IPS-15b (cell line): ENCODE measurements around the gene BATF.

ENCODE experiments used
- H3K27me3 ChIP-seq: one replicate; pipeline ENCODE4 v1.6.1; 2013; ENCODE audit warnings: low read length; ENCODE audit not compliant: control insufficient read depth, insufficient read depth
- H3K36me3 ChIP-seq: one replicate; pipeline ENCODE4 v1.6.1; 2013; ENCODE audit warnings: low read length; ENCODE audit not compliant: control insufficient read depth, insufficient read depth
- H3K4me1 ChIP-seq: one replicate; pipeline ENCODE4 v1.6.1; 2013; ENCODE audit warnings: mild to moderate bottlenecking, low read length; ENCODE audit not compliant: control insufficient read depth, insufficient read depth
- H3K4me3 ChIP-seq: one replicate; pipeline ENCODE4 v1.5.1; 2013; ENCODE audit warnings: low read depth, low read length
- H3K9ac ChIP-seq: one replicate; pipeline ENCODE4 v1.6.1; 2013; ENCODE audit warnings: low read depth, mild to moderate bottlenecking, low read length
- H3K9me3 ChIP-seq: one replicate; pipeline ENCODE4 v1.6.1; 2013; ENCODE audit warnings: mild to moderate bottlenecking, low read length; ENCODE audit not compliant: control insufficient read depth, insufficient read depth

BATF gene

DNA sequence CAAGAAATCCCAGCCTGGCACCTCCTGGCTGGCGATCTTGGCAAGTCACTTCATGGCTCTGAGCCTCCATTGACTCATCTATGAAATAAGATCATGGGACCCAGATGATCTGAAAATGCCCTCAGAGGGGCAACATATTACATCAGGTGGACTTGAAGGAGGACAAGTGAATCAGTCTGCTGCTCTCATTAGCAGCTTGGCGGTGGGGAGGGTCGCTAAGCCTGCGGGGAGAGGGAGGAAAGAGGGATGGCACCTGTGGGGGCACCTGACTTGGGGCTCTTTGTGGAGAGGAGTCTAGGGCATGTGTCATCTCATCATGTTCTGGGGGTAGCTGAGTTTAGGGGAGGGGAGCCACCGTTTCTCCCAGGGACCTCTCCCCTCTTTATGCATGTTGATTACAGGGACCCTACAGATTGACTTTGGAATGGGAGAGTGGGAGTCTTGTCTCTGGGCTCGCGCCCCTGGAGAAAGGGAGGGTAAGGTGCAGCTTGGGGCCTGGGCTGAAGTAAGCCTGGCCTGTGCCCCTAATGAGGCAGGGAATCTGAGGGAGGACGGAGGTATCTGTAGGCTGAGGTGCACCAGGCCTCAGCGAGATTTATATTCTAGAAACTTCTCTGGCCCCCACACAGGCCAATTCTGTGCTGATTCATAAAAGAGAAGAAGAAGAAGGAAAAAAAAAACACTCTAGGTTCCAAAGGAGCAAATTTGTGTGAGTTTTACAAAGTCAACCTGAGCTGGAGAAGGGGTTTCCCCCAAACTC is 29.3 kb upstream of the BATF start:
- Histone ChIP-seq H3K4me1 (no peaks in the 10 kb centered on the region), H3K36me3 (peaks cover 2% of the 10 kb centered on the region), H3K9me3 (no peaks in the 10 kb centered on the region), H3K4me3 (no peak overlapping the region), H3K27me3 (no peaks in the 10 kb centered on the region), H3K9ac (no peak overlapping the region)

DNA sequence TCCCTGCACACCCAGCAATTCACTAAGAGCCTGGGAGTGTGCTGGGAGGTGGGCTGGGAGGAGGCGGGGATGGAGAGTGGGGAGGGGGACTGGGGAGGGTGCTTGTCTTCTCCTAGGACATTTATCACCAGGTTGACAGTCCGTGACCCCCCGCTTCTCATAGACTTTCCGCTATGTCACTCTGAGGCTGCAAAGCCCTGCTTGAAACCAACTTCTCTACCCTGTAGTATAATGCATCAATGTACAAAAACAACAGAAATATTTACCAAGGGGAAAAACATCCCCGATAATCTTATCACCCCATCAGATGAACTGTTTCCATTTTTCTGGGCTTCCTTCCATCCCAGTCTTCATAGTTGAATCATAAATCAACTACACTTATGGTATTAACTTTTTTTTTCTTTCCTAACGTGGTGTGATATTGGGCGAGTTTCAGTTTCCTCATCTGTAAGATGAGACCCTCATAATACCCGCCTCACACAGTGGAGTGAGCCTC is 28.6 kb upstream of the BATF start:
- no peaks in the 10 kb centered on the region for H3K4me1 ChIP-seq
- peaks cover 2% of the 10 kb centered on the region for H3K36me3 ChIP-seq
- H3K9ac ChIP-seq: no peak overlapping the region
- no peaks in the 10 kb centered on the region for H3K9me3 ChIP-seq
- no peaks in the 10 kb centered on the region for H3K27me3 ChIP-seq
- H3K4me3 ChIP-seq: no peak overlapping the region

GRCh38 chr14:75494896-75495295 is 27.4 kb upstream of the BATF start:
- Histone ChIP-seq H3K9me3 (no peaks in the 10 kb centered on the region), H3K4me3 (no peak overlapping the region), H3K9ac (no peak overlapping the region), H3K27me3 (no peaks in the 10 kb centered on the region), H3K36me3 (peaks cover 2% of the 10 kb centered on the region), H3K4me1 (no peaks in the 10 kb centered on the region)

GRCh38 chr14:75495399-75495798 is 26.9 kb upstream of the BATF start:
- H3K4me1 ChIP-seq: no peaks in the 10 kb centered on the region
- H3K9me3 ChIP-seq: no peaks in the 10 kb centered on the region
- H3K27me3 ChIP-seq: no peaks in the 10 kb centered on the region
- H3K9ac ChIP-seq: no peak overlapping the region
- H3K36me3 ChIP-seq: peaks cover 2% of the 10 kb centered on the region
- H3K4me3 ChIP-seq: no peak overlapping the region

- Histone ChIP-seq H3K36me3 (peaks cover 2% of the 10 kb centered on the region), H3K27me3 (no peaks in the 10 kb centered on the region), H3K4me3 (no peak overlapping the region)
These were observed 26.4 kb upstream of the BATF start for GRCh38 chr14:75495882-75496281.

DNA sequence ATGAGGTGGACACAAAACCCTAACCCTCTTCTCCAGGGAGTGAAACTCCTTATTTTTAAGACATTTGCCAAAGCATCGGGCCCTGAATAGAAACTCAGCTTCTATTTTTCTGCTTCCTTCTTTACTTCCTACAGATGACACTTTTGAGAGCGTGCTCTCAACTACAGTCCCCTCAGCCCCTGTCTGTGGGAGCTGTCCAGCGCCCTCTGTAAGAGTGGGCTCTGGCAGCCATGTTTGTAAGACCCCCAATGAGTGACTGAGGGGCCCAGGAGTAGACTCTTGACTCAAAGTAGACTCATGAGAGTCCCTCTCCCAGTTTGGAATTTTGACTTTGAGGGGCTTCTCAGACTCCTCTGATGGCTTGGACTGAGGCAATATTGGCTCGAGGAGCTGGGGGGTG is 25.5 kb upstream of the BATF start:
- Histone ChIP-seq H3K27me3 (no peaks in the 10 kb centered on the region), H3K4me1 (no peaks in the 10 kb centered on the region), H3K36me3 (peaks cover 2% of the 10 kb centered on the region), H3K4me3 (no peak overlapping the region), H3K9ac (no peak overlapping the region), H3K9me3 (no peaks in the 10 kb centered on the region)

More at GRCh38 chr14:75495882-75496281, 26.4 kb upstream of the BATF start:
- H3K9ac ChIP-seq: no peak overlapping the region
- H3K9me3 ChIP-seq: no peaks in the 10 kb centered on the region
- no peaks in the 10 kb centered on the region for H3K4me1 ChIP-seq

DNA sequence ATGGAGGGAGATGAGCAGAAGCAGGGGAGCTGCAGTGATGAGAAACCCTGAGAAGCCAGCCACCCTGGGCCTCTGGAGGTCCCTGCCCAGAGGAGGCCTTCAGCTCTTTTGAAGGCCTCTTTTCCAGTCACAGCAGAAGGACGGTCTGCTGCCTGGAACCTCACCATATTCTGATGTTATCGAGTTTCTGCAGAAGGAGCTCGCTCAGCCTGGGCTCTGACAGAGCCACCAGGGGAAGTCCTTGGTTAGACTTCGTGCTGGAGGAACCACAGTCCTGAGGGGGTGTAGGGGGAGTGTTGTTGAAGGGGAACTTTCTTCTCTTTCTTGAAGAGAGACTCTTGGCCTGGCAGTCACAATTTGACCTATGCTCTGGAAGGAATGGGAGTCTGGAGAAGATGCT is 25.1 kb upstream of the BATF start:
- Histone ChIP-seq H3K27me3 (no peaks in the 10 kb centered on the region), H3K9ac (no peak overlapping the region), H3K36me3 (peaks cover 2% of the 10 kb centered on the region), H3K9me3 (no peaks in the 10 kb centered on the region), H3K4me3 (no peak overlapping the region), H3K4me1 (no peaks in the 10 kb centered on the region)

DNA sequence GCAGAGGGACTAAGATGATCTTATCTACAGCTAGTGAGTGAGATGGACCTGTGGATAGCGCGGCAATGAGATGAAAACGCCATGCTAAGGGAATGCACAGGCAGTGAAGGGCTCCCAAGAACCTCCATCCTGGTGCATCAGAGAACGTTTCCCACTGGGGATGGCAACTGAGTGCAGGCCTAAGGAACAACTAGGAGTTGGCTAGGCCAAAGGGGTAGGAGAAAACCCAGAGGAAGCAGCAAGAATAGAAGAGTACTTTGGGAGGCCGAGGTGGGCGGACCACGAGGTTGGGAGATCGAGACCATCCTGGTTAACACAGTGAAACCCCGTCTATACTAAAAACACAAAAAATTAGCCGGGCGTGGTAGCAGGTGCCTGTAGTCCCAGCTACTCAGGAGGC is 24.6 kb upstream of the BATF start:
- Histone ChIP-seq H3K9ac (no peak overlapping the region), H3K4me3 (no peak overlapping the region), H3K36me3 (peaks cover 2% of the 10 kb centered on the region), H3K4me1 (no peaks in the 10 kb centered on the region), H3K9me3 (no peaks in the 10 kb centered on the region), H3K27me3 (no peaks in the 10 kb centered on the region)

DNA sequence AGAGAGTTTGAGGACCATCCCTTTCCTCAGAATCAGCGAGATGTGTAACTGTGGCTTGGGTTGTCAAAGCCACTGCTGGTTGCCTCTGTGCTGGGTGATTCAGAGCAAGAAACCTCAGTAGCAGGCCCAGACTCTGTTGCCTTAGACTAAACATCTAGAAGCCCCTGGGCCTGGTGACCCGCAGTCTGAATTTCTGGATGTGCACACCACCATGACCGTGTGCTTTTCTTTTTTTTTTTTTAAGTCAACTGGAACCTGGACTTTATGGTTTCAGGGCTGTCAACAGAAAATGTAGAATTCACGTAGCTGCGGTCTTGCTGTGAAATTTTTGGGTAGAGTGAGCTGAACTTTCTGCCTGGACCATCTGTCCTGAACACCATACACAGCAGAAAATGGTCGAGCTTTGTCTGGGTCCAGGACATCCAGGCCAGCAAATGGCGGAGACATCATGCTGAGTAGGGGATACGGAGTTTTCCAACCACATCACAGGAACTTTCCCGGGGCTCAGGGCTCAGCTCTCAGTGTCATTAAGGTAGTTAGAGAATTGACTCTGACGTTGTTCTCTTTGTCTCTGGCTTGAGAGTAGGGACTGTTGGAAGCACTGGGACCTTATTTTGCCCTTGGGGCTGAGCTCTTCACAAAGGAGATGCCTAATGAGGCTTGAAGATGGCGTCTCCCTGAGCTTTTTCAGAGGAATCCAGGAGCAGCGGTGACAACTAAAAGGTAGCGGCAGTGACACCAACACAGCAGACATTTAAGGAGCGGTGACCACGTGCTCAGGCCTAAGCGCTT is 23.0 kb upstream of the BATF start:
- Histone ChIP-seq H3K36me3 (peaks cover 2% of the 10 kb centered on the region), H3K4me1 (no peaks in the 10 kb centered on the region), H3K27me3 (no peaks in the 10 kb centered on the region), H3K4me3 (no peak overlapping the region), H3K9me3 (no peaks in the 10 kb centered on the region), H3K9ac (no peak overlapping the region)

- Histone ChIP-seq H3K4me1 (no peaks in the 10 kb centered on the region), H3K27me3 (no peaks in the 10 kb centered on the region), H3K9me3 (no peaks in the 10 kb centered on the region), H3K9ac (no peak overlapping the region), H3K4me3 (no peak overlapping the region), H3K36me3 (peaks cover 2% of the 10 kb centered on the region)
These were observed 21.2 kb upstream of the BATF start for GRCh38 chr14:75501080-75501479.

DNA sequence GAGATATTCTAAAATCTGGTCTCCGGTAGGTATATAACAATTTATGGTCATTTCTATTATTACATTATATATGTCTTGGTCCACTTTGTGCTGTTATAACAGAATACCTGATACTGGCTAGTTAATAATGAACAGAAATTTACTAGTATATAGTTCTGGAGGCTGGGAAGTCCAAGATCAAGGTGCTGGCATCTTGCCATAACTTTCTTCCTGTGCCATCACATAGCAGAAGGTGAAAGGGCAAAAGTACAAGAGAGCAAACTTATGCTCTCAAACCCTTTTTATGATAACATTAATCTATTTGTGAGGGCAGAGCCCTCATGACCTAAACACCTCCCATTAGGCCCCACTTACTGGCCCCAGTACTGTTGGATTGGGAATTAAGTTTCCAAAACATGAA is 17.9 kb upstream of the BATF start:
- no peak overlapping the region for H3K9ac ChIP-seq
- H3K4me1 ChIP-seq: no peaks in the 10 kb centered on the region
- no peaks in the 10 kb centered on the region for H3K27me3 ChIP-seq
- no peak overlapping the region for H3K4me3 ChIP-seq
- H3K9me3 ChIP-seq: no peaks in the 10 kb centered on the region
- no peaks in the 10 kb centered on the region for H3K36me3 ChIP-seq

DNA sequence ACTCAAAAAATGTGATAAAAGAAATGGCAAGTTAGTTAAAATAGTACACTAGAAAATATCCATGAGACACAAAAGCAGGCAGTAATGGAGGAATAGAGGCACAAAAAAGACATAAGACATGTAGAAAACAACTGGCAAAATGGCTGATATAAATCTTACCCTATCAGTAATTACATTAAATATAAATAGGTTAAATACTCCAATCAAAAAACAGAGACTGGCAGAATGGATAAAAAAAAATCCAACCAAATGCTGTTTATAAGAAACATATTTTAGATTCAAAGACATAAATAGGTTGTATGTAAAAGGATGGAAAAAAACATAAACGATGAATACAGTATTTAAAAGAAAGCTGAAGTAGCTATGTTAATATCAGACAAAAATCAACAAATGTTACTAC is 15.3 kb upstream of the BATF start:
- no peaks in the 10 kb centered on the region for H3K4me1 ChIP-seq
- H3K27me3 ChIP-seq: no peaks in the 10 kb centered on the region
- H3K9me3 ChIP-seq: no peaks in the 10 kb centered on the region
- no peak overlapping the region for H3K9ac ChIP-seq
- no peak overlapping the region for H3K4me3 ChIP-seq
- no peaks in the 10 kb centered on the region for H3K36me3 ChIP-seq
